ENCODE results near the gene LRMDA.
"Not testable (repeated sequence)": the region's sequence is repeated elsewhere in the genome, so short reads cannot be mapped to it uniquely, and the experiment has no call there.

LRMDA gene

DNA sequence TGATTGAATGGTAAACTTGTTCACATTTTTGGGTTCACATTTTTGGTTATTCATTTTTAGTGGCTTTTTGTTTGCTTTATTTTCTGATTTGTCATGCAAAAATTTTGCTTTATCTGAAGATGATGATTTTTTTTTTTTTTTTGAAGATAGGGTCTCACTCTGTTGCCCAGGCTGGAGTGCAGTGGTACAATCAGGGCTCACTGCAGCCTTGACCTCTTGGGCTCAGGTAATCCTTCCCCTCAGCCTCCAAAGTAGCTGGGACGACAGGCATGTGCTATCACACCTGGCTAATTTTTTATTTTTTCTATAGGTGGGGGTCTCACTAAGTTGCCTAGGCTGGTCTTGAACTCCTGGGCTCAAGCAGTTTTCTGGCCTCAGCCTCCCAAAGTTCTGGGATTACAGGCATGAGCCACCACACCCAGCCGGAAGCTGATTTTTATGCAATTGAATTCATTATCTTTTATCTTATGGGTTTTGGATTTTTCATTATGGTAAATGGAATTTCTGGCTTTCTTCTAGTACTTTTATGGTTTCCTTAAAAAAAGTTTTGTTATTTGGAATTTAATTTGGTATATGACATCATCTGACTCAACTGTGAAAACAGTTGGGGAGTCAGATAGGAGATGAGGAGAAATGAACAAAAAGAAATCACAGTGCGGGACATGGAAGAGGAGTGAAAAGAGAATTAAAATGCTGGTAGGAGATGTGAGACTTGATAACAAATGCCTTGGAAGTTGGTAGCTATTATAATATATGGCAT, 158.7 kb downstream of the LRMDA start:
- no peak for DNase-seq (ENCODE audit: low read depth)

- no peak for DNase-seq (ENCODE audit: low read depth)
Observed at GRCh38 chr10:75592151-75592787, 160.8 kb downstream of the LRMDA start.

- no peak for DNase-seq (ENCODE audit: low read depth)
Observed at GRCh38 chr10:75592791-75593643, 161.6 kb downstream of the LRMDA start.

DNA sequence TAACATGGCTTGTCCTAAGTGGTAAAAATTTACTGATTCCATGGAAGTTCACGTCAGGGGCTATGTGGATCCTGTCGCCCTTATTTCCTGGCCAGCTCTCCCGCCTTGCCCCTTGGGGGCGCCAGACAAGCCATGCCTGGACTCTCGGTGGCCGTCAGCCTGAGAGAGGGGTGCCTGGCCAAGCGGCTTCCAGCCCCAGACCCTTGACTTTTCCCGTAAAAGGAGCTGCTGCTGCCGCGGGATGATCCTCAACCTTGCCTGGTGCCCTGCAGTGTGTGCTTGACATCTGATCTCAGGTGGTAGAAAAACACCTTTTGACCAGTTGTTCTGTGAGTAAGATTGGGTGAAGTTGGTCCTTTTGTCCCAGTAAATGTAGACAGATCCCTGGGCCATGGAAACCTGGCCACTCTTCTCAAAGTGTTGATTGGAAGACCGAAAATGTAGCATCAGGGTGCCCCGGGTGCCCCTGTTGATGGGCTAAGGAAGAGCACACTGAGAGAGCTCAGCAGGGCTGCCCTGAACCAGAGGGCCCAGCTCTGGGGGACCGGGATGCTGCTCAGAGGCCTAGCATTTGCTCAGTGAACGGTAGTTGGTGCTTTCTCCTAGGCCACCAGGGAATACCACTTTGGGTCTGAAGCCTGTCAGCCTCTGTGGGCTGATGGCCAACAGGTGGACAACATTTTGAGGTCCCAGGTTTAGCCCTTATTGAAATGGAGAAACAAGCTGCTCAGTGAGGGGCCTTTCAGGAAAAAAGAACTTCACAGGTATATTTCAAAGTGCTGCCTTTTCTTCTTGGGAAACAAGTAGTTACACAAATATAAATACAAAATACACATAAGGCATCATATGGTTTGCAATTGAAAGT, 162.5 kb downstream of the LRMDA start:
- no peak for DNase-seq (ENCODE audit: low read depth)

DNA sequence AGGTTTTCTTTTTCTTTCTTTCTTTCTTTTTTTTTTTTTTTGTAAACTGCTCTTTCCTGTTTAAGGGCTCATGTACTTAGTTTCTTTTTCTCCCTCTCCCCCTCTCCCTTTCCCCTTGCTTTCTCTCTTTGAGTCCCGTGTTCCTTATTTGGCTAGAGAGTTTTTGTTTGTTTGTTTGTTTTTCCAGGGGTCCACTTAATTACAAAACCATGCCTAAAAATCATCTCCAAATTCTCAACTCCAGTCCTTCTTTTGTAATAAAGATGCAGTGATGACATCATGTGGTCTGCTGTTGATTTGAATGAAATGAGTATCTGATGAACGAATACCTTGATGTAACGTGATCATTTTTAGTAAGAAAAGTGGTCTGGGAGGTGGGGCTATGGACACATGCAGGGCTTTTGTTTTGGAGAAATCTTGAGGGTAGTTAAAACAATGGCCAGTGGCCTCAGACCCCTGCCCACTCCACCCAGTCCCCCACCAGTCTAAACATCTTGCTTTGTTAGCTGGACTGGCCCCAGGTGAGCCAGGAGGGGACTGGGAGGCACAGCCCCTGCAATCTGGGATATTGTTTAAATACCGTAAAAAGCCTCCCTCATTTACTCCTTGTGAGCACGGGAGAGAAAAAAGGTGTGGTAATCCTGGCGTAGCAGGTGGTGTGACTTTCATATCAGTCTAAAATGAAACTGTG, 165.7 kb downstream of the LRMDA start:
- no peak for DNase-seq (ENCODE audit: low read depth)

DNA sequence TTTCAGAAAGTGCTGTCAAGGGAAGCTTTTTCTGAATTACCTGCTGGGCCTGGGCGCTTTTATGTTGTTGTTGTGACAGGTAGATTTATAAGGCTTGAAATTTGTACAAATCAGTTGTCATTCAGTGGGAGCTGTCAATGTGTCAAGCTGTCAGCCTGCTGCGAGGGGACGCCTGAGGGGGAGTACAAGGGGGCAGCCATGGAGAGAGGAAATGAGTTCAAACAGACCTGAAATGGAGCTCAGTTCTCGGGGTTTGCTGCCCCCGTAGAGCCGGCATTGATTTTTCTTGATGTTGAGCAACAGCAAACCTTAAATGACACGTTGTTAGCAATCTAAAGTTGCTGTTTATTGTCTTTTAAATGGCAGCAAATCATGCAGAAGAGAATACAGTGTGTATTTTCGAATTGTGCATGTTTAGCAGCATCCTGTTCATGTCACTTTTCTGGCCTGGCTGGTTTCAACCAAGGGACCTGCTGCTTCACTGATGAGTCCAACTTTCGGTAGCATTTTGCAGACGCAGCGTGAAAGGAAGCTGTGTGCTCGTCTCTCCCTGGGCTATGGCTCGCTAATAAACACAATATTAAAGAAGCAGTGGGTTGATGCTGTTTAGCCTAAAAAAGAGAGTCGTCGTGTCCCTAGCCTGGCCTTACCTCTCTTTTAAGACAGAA, 166.5 kb downstream of the LRMDA start:
- DNase-seq (ENCODE audit: low read depth) = no peak

DNA sequence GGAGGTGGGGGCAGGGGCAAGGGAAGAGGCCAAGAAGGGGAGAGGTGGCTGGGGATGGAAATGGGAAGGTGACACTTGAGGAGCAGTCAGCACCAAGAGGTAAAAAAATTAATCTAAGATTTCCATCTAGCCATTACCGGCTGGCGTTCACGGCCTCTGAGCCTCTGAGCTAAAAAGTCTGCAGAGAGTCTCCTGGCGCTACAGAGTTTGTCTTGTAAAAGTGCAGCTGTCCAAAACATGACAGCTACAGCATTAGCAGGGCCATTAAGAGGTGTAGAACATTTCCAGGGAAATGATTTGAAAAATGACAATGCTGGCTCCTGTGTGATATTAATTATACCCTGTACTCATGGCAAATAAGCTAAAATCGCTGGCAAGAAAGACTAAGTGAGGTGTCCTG, 167.6 kb downstream of the LRMDA start:
- no peak for DNase-seq (ENCODE audit: low read depth)

DNA sequence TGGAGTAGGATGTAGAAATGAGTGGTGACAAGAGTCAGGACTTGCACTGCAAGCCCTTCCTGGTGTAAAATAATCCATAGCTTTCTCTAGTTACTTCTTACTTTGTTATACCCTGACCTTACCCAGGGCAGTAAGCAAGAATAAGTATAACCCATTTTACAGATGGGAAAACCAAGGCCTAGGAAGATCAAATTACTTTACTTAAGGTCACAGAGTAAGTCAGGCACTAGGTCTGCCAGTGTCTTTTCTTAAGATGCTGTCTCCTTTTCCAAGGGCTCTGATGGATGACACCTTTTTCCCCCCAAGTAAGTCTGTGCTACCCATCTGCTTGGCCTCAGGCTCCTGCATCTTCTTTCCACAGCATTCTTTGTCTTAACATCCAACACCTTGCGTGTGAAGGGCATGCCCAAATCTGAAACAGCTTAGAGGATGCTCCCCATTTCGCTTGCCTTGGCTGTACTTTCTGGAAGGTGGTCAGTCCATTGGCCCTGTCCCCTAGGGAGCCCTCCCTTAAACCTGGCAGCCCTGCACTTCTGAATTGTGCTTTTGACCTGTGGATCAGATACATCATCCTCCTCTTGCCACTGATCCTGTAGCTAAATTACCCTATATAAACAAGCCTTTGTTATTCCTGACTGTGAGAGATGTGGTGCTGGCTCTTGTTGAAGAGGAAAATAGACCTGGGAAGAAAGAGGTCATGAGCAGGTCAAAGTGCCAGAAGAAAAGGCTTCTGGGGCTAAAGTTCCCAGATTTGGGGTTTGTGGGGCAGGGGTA, 168.6 kb downstream of the LRMDA start:
- no peak for DNase-seq (ENCODE audit: low read depth)

DNA sequence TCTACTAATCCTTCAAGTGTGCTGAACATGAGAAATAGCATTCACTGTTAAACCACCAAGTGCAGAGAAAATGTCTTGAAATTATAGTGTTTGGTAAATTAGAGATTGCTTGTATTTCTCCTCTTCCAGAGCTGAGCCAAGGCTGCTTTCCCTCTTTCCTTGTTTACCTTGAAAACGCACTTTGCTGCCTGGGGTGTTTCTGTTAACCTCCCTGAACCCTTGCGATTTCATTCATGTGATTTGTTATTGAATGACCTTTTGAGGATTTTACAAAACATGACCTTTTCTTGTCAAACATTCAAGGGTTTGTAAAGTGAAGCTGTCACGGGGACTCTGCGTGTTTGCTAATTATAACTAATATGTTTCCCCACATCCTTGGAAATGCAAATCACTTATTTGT, 169.4 kb downstream of the LRMDA start:
- no peak for DNase-seq (ENCODE audit: low read depth)

DNA sequence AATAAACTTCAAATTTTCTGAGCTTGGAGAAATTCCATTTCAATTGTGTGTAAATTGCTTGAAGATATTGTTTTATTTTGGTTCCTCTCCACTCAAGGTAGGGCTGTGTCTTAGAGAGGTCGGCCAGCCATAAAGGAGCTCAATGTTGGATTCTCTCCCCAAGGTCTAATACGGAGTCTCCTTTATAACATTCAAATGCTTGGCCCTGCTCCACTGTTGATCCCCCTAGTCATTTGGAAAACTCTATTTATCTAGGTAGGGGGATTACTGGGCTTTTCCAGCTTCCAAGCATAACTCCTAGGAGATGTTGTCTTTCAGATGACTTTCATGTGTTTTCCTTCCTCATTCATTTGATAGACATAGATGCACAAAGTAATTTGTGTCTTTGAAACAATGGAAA, 170.9 kb downstream of the LRMDA start:
- no peak for DNase-seq (ENCODE audit: low read depth)

DNA sequence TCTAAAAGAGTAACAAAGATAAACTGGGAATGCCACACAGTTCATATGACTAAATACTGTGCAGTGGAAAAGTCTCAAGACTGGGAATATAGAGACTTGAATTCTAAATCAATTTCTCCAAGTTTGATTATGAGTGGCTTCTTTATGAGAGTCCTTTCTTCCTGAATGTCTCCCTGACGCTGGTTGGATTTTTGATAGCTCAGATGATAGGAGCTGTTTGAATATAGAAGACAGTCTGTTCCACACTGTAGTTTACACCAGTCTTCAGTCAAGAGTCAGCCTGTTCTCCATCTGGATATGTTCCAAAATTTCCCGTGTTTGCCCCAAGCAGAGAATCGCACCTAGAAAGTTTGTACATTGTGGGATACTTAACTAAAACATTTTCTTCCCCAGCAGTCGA, 173.7 kb downstream of the LRMDA start:
- DNase-seq (ENCODE audit: low read depth) = no peak

DNA sequence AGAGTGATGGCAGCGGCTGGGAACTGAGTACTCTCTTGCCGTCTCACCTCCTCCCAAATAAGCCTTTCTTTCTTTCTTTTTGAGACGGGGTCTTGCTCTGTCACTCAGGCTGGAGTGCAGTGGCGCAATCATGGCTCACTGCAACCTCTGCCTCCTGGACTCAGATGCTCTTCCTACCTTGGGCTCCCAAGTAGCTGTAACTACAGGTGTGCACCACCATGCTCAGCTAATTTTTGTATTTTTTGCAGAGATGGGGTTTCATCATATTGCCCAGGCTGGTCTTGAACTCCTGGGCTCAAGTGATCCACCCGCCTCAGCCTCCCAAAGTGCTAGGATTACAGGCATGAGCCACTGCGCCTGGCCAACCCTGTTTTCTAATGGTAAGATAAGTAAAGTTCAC, 174.4 kb downstream of the LRMDA start:
- not testable (repeated sequence) for DNase-seq (ENCODE audit: low read depth)

DNA sequence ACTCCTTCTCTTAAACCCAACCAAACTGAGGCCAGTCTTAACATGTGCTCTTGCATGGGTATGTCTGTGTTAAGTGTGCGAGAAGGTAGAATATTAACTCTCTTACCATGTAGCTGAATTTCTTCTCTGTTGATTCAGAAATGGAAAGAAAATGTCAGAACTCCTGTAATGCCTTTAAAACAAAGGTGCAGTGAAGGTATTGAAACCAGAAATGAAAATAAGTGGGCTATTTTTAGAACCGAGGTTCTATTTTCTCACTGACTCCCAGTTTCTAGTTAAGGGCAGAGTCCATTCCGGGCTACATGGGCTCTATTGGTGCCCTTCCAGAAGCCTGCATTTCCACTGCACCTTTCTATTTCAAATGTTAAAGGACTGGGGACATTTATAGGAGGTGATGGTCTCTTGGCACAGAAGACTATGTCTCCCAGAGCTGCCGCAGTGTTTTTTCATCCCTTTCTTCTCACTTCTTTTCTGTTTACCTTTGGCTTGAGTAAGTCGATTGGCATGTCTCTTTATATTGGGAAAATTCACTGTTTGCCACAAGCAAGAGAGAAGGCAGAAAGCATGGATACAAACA, 174.9 kb downstream of the LRMDA start:
- DNase-seq (ENCODE audit: low read depth) = no peak

- no peak for DNase-seq (ENCODE audit: low read depth)
Observed at GRCh38 chr10:75607576-75607975, 176.2 kb downstream of the LRMDA start.

GRCh38 chr10:75610183-75610582, 178.8 kb downstream of the LRMDA start:
- no peak for DNase-seq (ENCODE audit: low read depth)

DNA sequence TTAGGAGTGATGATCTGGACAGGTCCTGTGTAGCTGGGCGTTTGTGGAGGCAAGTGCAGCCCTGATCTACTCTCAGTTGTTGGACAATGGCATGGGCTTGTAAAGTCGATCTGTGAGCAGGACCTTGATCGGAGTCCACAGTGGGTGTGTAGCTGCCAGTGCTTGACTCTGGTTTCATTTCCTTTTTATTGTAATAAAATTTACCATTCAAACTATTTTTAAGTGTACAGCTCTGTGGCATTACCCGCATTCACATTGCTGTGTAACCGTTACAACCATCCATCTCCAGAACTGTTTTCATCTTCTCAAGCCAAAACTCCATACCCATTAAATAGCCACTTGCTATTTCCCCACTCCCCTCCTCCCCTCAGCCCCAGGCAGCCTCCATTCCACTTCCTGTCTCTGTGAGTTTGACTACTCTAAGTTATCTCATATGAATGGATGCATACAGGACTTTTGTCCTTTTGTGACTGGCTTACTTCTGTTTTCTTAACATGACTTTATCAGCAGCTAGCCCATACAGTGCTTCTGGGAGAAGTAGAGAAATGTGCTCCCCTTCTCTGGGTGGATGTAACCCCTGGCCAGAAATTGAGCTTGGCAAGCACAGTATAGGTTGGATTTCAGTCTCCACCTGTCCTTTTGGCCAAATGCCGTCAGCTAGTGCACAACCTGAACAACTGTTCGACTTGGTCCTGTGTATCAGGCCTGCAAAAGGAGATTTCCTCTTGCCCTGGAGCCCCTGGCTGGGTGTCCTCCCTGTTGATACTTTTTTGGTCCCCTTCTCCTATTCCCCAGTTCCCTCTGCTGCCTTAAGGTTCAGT, 180.0 kb downstream of the LRMDA start:
- DNase-seq (ENCODE audit: low read depth) = no peak

DNA sequence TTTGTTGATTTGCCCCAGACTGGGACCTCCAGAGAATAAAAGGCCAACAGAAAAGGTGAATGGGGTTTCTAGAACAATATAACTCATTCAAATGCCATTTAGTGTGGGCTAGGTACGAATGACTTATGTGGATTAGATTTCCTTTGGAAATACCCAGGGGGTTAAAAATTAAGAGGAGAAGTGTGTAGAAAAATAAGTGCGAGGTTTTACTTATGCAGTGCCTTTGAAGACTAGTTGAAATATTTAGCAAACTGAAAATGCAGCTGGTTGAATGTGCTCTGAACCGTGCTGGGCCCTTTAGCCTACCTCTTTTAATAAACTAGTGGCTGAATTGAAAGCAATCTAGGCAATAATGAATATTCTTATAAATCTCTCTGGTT, 180.6 kb downstream of the LRMDA start:
- no peak for DNase-seq (ENCODE audit: low read depth)

GRCh38 chr10:75612904-75613684, 181.7 kb downstream of the LRMDA start:
- no peak for DNase-seq (ENCODE audit: low read depth)

Measured in stimulated activated CD8-positive, alpha-beta memory T cell treated with anti-CD3 and anti-CD28 coated beads, Interleukin-7, amount 100 ng/mL, for 24 hours (primary cell).